ENCODE data around the gene RBM25. TPM values are rescaled to one million over a fixed set of nuclear protein-coding genes. Genes with fewer than 3 reads are reported as not detected.

The RBM25 gene
- total RNA-seq, 4 donors from 2014 or later = 29.1 to 50.4 (median 34.4) TPM

DNA sequence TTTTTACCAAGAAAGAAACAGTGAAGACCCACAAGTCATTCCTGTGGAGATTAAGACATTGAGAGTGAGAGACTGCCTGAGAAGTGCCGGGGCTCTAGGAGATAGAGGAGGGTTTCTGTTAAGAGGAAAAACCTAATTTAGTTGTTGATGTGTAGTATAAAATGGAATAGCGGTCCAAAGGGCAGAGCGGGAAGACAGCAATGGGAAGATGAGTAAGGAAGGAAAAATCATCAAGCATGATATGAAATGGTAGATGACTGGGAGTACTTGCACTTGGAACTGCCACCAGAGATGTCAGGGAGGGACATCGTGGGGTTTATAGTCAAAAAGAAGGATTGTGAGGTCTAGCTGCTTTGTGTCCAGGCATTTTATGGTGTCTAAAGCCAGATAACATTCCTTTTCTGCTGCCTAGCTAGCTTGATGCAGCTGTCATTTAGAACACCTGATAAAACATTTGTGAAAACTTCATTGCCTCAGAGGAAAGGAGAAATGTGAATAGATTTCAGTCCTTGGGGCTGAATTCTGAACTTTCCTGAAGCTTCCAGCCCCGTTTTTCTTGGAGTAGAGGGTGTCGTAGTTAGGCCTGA is 57.8 kb downstream of the RBM25 start:
- 93% methylated on average over 6 of the region's 6 CpGs for WGBS, 2 donors
- TF ChIP-seq POLR2A (IDR thresholded peaks at IDR 0.05) = no peak
- TF ChIP-seq, protein P1, sequence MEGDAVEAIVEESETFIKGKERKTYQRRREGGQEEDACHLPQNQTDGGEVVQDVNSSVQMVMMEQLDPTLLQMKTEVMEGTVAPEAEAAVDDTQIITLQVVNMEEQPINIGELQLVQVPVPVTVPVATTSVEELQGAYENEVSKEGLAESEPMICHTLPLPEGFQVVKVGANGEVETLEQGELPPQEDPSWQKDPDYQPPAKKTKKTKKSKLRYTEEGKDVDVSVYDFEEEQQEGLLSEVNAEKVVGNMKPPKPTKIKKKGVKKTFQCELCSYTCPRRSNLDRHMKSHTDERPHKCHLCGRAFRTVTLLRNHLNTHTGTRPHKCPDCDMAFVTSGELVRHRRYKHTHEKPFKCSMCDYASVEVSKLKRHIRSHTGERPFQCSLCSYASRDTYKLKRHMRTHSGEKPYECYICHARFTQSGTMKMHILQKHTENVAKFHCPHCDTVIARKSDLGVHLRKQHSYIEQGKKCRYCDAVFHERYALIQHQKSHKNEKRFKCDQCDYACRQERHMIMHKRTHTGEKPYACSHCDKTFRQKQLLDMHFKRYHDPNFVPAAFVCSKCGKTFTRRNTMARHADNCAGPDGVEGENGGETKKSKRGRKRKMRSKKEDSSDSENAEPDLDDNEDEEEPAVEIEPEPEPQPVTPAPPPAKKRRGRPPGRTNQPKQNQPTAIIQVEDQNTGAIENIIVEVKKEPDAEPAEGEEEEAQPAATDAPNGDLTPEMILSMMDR (IDR thresholded peaks at IDR 0.05) = no peak
- H3K4me3 ChIP-seq (ENCODE audit: low read depth, poor library complexity, severe bottlenecking) = no peak overlapping the region
- DNase-seq (ENCODE audit: low spot score in 2 of 2) = no peak
- intact Hi-C loops (cut with DNase I; ENCODE audit: low total_unique reads) = no loop called here

DNA sequence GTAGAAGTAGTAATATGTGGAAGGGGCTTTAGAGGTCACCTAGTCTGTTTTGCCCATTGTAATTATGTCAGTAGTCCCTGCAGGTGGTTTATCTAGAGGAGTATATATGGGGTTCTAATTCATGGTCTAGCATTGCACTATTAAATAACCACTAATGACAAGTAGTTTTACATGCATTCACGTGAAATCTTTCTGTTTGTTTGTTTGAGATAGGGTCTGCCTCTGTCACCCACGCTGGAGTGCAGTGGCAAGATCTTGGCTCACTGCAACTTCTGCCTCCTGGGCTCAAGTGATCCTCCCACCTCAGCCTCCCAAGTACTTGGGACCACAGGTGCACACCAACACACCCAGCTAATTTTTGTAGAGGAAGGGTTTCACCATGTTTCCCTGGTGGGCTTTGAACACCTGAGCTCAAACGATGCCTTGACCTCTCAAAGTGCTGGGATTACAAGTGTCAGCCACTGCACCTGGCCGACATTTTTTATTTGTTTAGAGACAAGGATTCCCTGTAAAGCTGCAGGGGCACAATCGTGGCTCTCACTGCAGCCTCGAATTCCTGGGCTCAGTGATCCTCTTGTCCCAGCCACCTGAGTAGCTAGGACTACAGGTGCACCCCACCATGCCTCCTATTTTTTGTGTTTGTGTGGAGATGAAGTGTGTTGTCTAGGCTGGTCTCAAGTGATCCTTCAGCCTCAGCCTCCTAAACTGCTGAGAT is 66.0 kb downstream of the RBM25 start:
- intact Hi-C loops (cut with DNase I; ENCODE audit: low total_unique reads) = no loop called here
- no peak overlapping the region for H3K4me3 ChIP-seq (ENCODE audit: low read depth, poor library complexity, severe bottlenecking)
- no peak for DNase-seq (ENCODE audit: low spot score in 2 of 2)
- no peak for TF ChIP-seq POLR2A (IDR thresholded peaks at IDR 0.05)
- TF ChIP-seq, protein P1 (IDR thresholded peaks at IDR 0.05) = no peak
- 76 to 83% methylated on average over 6 of the region's 6 CpGs for WGBS, 2 donors

DNA sequence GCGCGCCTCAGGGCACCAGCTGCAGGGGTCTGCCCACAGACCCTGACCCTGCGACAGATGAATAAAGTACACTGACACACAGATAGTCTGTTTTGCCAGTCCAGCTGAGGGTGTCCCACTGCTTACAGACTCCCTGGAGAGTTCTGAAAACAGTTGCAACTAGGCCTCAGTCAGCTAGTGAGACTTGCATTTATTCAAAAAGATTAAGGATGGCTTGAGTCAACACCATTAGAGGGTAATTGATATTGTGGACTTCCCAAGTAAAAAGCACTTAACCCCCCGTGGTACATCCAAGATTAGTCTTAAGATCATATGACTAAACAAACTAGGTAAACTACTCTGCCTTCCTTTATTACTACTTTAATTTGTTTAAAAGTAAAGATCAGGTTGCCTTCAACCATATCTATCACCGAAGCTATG is 66.8 kb downstream of the RBM25 start:
- no peak for DNase-seq (ENCODE audit: low spot score in 2 of 2)
- H3K4me3 ChIP-seq (ENCODE audit: low read depth, poor library complexity, severe bottlenecking) = no peak overlapping the region
- intact Hi-C loops (cut with DNase I; ENCODE audit: low total_unique reads) = no loop called here
- TF ChIP-seq, protein P1 (IDR thresholded peaks at IDR 0.05) = no peak
- TF ChIP-seq POLR2A (IDR thresholded peaks at IDR 0.05) = no peak
- 80 to 81% methylated on average over 5 of the region's 5 CpGs for WGBS, 2 donors

DNA sequence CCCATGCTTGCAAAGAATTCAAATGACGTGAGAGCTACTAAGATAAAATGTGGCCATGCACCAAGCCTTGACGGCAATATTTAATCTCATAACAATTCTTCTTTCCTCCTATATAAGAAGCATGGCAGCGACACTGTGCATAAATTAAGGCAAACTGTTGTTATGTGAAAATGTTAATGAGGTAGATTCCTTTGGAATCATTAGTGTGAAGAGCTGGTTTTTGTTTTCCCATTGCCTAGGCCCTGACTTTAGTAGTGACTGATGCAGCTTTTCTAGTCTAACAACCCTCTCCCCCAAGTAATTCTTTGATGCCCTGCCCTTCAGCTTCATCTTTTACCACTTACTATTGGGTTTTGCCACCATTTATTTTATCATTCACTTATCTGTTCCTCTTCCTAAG is 67.4 kb downstream of the RBM25 start:
- no peak for DNase-seq (ENCODE audit: low spot score in 2 of 2)
- 87 to 89% methylated on average over 3 of the region's 3 CpGs for WGBS, 2 donors
- intact Hi-C loops (cut with DNase I; ENCODE audit: low total_unique reads) = no loop called here
- TF ChIP-seq, protein P1 (IDR thresholded peaks at IDR 0.05) = no peak
- TF ChIP-seq POLR2A (IDR thresholded peaks at IDR 0.05) = no peak
- H3K4me3 ChIP-seq (ENCODE audit: low read depth, poor library complexity, severe bottlenecking) = no peak overlapping the region

DNA sequence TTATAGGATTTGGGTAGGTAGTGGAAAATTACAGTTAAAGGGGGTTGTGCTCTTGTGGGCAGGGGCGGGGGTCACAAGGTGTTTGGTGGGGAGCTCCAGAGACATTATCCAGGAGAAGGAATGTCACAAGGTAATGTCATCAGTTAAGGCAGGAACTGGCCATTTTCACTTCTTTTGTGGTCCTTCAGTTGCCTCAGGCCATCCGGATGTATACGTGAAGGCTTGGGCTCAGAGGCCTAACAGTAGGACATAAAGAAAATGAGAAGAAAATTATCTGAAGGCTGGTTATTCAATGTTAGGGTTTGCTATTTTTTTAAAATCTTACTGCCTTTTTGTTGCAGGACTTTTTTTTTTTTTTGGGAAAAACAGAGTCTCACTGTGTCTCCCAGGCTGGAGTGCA is 75.5 kb downstream of the RBM25 start:
- no peak overlapping the region for H3K4me3 ChIP-seq (ENCODE audit: low read depth, poor library complexity, severe bottlenecking)
- intact Hi-C loops (cut with DNase I; ENCODE audit: low total_unique reads) = no loop called here
- WGBS, 2 donors = 93 to 97% methylated on average over 3 of the region's 3 CpGs
- DNase-seq (ENCODE audit: low spot score in 2 of 2) = no peak
- TF ChIP-seq, protein P1 (IDR thresholded peaks at IDR 0.05) = no peak
- no peak for TF ChIP-seq POLR2A (IDR thresholded peaks at IDR 0.05)

DNA sequence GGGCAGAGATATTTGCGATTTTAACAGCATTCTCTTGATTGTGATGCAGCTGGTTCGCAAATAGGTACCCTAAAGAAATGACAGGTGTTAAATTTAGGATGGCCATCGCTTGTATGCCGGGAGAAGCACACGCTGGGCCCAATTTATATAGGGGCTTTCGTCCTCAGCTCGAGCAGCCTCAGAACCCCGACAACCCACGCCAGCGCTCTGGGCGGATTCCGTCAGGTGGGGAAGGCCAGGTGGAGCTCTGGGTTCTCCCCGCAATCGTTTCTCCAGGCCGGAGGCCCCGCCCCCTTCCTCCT is 77.7 kb downstream of the RBM25 start:
- H3K4me3 ChIP-seq (ENCODE audit: low read depth, poor library complexity, severe bottlenecking) = peak overlapping the region; percentile 65
- 1 to 3% methylated on average over 9 to 16 of the region's 16 CpGs for WGBS, 2 donors
- TF ChIP-seq, protein P1 (IDR thresholded peaks at IDR 0.05) = no peak
- TF ChIP-seq POLR2A (IDR thresholded peaks at IDR 0.05) = no peak
- intact Hi-C loops (cut with DNase I; ENCODE audit: low total_unique reads) = no loop called here
- DNase-seq (ENCODE audit: low spot score in 2 of 2) = no peak
